ENCODE measurements around the gene MAPK10.
"Not testable (repeated sequence)": the region's sequence is repeated elsewhere in the genome, so short reads cannot be mapped to it uniquely, and the experiment has no call there.

MAPK10 gene

DNA sequence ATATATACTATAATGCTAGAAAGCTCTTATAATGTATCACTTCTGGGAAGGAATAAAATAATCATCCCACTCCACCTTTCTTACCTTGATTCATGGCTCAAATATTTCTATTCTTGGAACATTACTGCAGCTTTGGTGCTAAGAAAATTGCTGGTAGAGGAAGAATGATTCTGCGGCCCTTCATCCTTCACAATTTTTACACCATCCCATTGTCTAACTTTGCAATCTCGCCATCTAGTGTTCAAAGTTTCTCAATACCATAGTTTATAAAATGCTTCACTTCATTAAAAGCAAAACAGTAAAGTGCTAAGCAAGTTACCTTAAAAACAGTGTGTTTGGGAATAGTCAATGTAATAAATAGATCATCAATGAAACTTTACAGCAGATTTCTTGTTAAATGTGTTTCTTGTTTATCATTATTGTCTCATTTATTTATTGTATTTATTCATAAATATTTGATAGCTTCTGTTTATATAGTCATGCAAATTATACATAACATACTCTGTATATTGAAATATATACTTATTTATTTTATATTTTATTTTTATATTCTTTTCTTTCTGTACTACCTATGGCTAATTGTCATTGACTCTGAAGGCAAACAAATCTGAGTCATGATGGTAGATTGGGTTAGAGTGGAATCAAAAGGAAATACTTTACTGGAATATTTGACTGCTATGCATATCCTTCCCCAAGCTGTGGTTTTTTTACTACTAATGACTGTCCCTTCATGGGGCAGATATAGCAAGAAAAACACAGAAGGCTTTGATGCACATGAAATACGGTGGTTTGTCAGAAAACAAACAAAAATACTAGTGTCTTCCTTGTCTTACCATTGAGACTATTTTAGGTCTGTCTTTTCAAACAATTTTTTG is 390.7 kb downstream of the MAPK10 start:
- TF ChIP-seq, protein P1, sequence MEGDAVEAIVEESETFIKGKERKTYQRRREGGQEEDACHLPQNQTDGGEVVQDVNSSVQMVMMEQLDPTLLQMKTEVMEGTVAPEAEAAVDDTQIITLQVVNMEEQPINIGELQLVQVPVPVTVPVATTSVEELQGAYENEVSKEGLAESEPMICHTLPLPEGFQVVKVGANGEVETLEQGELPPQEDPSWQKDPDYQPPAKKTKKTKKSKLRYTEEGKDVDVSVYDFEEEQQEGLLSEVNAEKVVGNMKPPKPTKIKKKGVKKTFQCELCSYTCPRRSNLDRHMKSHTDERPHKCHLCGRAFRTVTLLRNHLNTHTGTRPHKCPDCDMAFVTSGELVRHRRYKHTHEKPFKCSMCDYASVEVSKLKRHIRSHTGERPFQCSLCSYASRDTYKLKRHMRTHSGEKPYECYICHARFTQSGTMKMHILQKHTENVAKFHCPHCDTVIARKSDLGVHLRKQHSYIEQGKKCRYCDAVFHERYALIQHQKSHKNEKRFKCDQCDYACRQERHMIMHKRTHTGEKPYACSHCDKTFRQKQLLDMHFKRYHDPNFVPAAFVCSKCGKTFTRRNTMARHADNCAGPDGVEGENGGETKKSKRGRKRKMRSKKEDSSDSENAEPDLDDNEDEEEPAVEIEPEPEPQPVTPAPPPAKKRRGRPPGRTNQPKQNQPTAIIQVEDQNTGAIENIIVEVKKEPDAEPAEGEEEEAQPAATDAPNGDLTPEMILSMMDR (conservative IDR thresholded peaks at IDR 0.05; ENCODE audit: control insufficient read depth, insufficient read depth, low read depth, low read length): peak; percentile 56
- DNase-seq (ENCODE audit: low read depth): peak; percentile 77
- H3K4me3 ChIP-seq (ENCODE audit: control insufficient read depth, low read depth, low read length): no peak overlapping the region

- TF ChIP-seq, protein P1 (conservative IDR thresholded peaks at IDR 0.05; ENCODE audit: control insufficient read depth, insufficient read depth, low read depth, low read length): no peak
- H3K4me3 ChIP-seq (ENCODE audit: control insufficient read depth, low read depth, low read length): no peak overlapping the region
- DNase-seq (ENCODE audit: low read depth): peak; percentile 42
Measured at GRCh38 chr4:85967872-85968271, 392.0 kb downstream of the MAPK10 start.

- no peak overlapping the region for H3K4me3 ChIP-seq (ENCODE audit: control insufficient read depth, low read depth, low read length)
- DNase-seq (ENCODE audit: low read depth): peak; percentile 45
- TF ChIP-seq, protein P1 (conservative IDR thresholded peaks at IDR 0.05; ENCODE audit: control insufficient read depth, insufficient read depth, low read depth, low read length): no peak
Measured at GRCh38 chr4:85966373-85966772, 393.5 kb downstream of the MAPK10 start.

DNA sequence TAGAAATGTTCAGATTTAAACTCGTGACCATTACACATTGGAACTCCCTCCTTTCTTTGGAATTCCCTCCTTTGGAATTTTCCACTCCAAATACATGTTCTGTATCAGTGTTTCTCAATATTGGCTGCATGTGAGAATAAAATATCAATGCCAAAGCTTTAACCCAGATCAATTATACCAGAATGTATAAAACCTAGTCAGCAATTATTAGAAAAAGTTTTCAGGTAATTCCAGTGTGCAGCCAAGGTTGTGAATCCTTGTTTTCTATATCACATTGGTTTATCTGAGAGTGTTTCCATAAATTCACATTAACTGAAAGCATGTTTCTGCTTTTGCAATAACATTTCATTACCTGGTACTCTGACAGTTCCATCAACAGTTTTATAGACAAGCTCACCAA is 394.3 kb downstream of the MAPK10 start:
- no peak for DNase-seq (ENCODE audit: low read depth)
- TF ChIP-seq, protein P1 (conservative IDR thresholded peaks at IDR 0.05; ENCODE audit: control insufficient read depth, insufficient read depth, low read depth, low read length): no peak
- H3K4me3 ChIP-seq (ENCODE audit: control insufficient read depth, low read depth, low read length): no peak overlapping the region

- H3K4me3 ChIP-seq (ENCODE audit: control insufficient read depth, low read depth, low read length); DNase-seq (ENCODE audit: low read depth): not testable (repeated sequence)
Measured at GRCh38 chr4:85965017-85965416, 394.8 kb downstream of the MAPK10 start.

- H3K4me3 ChIP-seq (ENCODE audit: control insufficient read depth, low read depth, low read length): no peak overlapping the region
- TF ChIP-seq, protein P1 (conservative IDR thresholded peaks at IDR 0.05; ENCODE audit: control insufficient read depth, insufficient read depth, low read depth, low read length): peak; percentile 13
- DNase-seq (ENCODE audit: low read depth): no peak
Measured at GRCh38 chr4:85964298-85964697, 395.6 kb downstream of the MAPK10 start.

DNA sequence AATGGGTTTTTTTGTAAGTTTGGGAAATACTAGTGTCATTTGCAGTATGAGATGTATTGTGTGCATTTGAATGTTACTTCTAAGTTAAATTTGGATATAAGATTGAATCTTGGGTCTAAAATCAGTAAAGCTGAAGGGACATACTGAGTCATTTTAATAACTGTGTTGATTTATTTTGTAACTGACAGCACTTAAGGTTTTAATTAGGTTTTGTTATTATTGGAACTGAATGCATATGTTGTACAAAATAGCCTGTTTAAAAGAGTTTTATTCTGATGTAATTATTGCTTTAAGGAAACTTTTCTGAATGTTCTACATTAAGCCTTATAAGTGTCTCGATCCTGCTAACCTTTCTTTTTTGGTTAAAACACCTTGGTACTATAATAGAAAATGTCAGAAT is 396.6 kb downstream of the MAPK10 start:
- peak; percentile 69 for DNase-seq (ENCODE audit: low read depth)
- TF ChIP-seq, protein P1 (conservative IDR thresholded peaks at IDR 0.05; ENCODE audit: control insufficient read depth, insufficient read depth, low read depth, low read length): no peak
- no peak overlapping the region for H3K4me3 ChIP-seq (ENCODE audit: control insufficient read depth, low read depth, low read length)
